Measurements from ENCODE around the gene TMEM72. TPM values are rescaled to one million over a fixed set of nuclear protein-coding genes. Genes with fewer than 3 reads are reported as not detected.

Gene TMEM72
- total and polyA plus RNA-seq, 2 experiments from 2014 or later: 0.13 TPM; not detected in 1

GRCh38 chr10:44954042-44954441 is 42.9 kb downstream of the TMEM72 start:
- Histone ChIP-seq H3K4me1 (ENCODE audit: insufficient read depth) (peaks cover 20% of the 10 kb centered on the region), H3K9me2 (replicated peaks; ENCODE audit: insufficient read depth) (no peaks in the 10 kb centered on the region), H4K20me1 (ENCODE audit: insufficient read depth, poor library complexity, severe bottlenecking) (no peaks in the 10 kb centered on the region), H3K4me3 (no peak overlapping the region), H2AFZ (no peak overlapping the region), H3K36me3 (replicated peaks; ENCODE audit: insufficient read depth, low read depth) (no peaks in the 10 kb centered on the region), H3K27me3 (no peaks in the 10 kb centered on the region), H3K4me2 (no peak overlapping the region), H3K79me2 (peaks cover 19% of the 10 kb centered on the region), H3K27ac (no peak overlapping the region), H3K9me3 (ENCODE audit: low read depth) (no peaks in the 10 kb centered on the region)
- TF ChIP-seq EZH2phosphoT487 (IDR thresholded peaks at IDR 0.05; ENCODE audit: low read depth, severe bottlenecking, unreplicated experiment) (no peak), EZH2 (IDR thresholded peaks at IDR 0.05; ENCODE audit: borderline replicate concordance) (no peak), CTCF (IDR thresholded peaks at IDR 0.05; ENCODE audit: poor library complexity) (no peak)
- no peak for DNase-seq (ENCODE audit: low spot score)

- no peak for TF ChIP-seq EZH2 (IDR thresholded peaks at IDR 0.05; ENCODE audit: borderline replicate concordance)
- no peak for TF ChIP-seq CTCF (IDR thresholded peaks at IDR 0.05; ENCODE audit: poor library complexity)
- no peak for TF ChIP-seq EZH2phosphoT487 (IDR thresholded peaks at IDR 0.05; ENCODE audit: low read depth, severe bottlenecking, unreplicated experiment)
- peaks cover 18% of the 10 kb centered on the region for H3K4me1 ChIP-seq (ENCODE audit: insufficient read depth)
- H3K9me2 ChIP-seq (replicated peaks; ENCODE audit: insufficient read depth): no peaks in the 10 kb centered on the region
- no peak overlapping the region for H3K4me2 ChIP-seq
- DNase-seq (ENCODE audit: low spot score): no peak
- H3K79me2 ChIP-seq: peaks cover 19% of the 10 kb centered on the region
- H3K4me3 ChIP-seq: no peak overlapping the region
- H3K27ac ChIP-seq: no peak overlapping the region
- no peaks in the 10 kb centered on the region for H3K36me3 ChIP-seq (replicated peaks; ENCODE audit: insufficient read depth, low read depth)
- H4K20me1 ChIP-seq (ENCODE audit: insufficient read depth, poor library complexity, severe bottlenecking): no peaks in the 10 kb centered on the region
- no peaks in the 10 kb centered on the region for H3K27me3 ChIP-seq
- no peak overlapping the region for H2AFZ ChIP-seq
- H3K9me3 ChIP-seq (ENCODE audit: low read depth): no peaks in the 10 kb centered on the region
These were observed 43.8 kb downstream of the TMEM72 start for GRCh38 chr10:44954962-44955361.

GRCh38 chr10:44955413-44956070 is 44.4 kb downstream of the TMEM72 start:
- H3K27ac ChIP-seq: no peak overlapping the region
- no peak overlapping the region for H3K4me2 ChIP-seq
- H3K79me2 ChIP-seq: peaks cover 19% of the 10 kb centered on the region
- no peaks in the 10 kb centered on the region for H3K36me3 ChIP-seq (replicated peaks; ENCODE audit: insufficient read depth, low read depth)
- H3K27me3 ChIP-seq: no peaks in the 10 kb centered on the region
- H3K4me3 ChIP-seq: no peak overlapping the region
- H3K9me2 ChIP-seq (replicated peaks; ENCODE audit: insufficient read depth): no peaks in the 10 kb centered on the region
- H3K4me1 ChIP-seq (ENCODE audit: insufficient read depth): peaks cover 18% of the 10 kb centered on the region
- no peak overlapping the region for H2AFZ ChIP-seq
- no peaks in the 10 kb centered on the region for H3K9me3 ChIP-seq (ENCODE audit: low read depth)
- no peak for DNase-seq (ENCODE audit: low spot score)
- WGBS (ENCODE audit: low lambda C conversion rate, missing lambda C conversion rate): 89% methylated on average over 8 of the region's 8 CpGs
- TF ChIP-seq CTCF (IDR thresholded peaks at IDR 0.05; ENCODE audit: poor library complexity): no peak
- TF ChIP-seq EZH2 (IDR thresholded peaks at IDR 0.05; ENCODE audit: borderline replicate concordance): no peak
- TF ChIP-seq EZH2phosphoT487 (IDR thresholded peaks at IDR 0.05; ENCODE audit: low read depth, severe bottlenecking, unreplicated experiment): no peak
- H4K20me1 ChIP-seq (ENCODE audit: insufficient read depth, poor library complexity, severe bottlenecking): no peaks in the 10 kb centered on the region

Data from hepatocyte (in vitro differentiated cells).